Muscle layer of duodenum (tissue), 2 donors: Measurements from ENCODE around the gene BRAP.
"Not testable (repeated sequence)": the region's sequence is repeated elsewhere in the genome, so short reads cannot be mapped to it uniquely, and the experiment has no call there.

Experiments used
- H3K27ac ChIP-seq: one replicate; pipeline ENCODE4 v1.7.0; 2013; ENCODE audit warnings: mild to moderate bottlenecking, low read length
- H3K27me3 ChIP-seq: one replicate; pipeline ENCODE4 v1.7.0; 2013; ENCODE audit warnings: low read depth, mild to moderate bottlenecking, control low read depth, low read length
- H3K36me3 ChIP-seq, 2 donors: one replicate each; pipeline ENCODE4 v1.7.0; 2013; ENCODE audit warnings: low read length in 2 of 2, control low read depth in 1 of 2, mild to moderate bottlenecking in 1 of 2; ENCODE audit not compliant: insufficient read depth in 2 of 2, control insufficient read depth in 1 of 2
- H3K4me1 ChIP-seq, 2 donors: one replicate each; pipeline ENCODE4 v1.7.0; 2013; ENCODE audit warnings: low read length in 2 of 2, mild to moderate bottlenecking in 2 of 2, control low read depth in 1 of 2, moderate library complexity in 1 of 2; ENCODE audit not compliant: insufficient read depth in 2 of 2, control insufficient read depth in 1 of 2
- H3K4me3 ChIP-seq, 2 donors: one replicate each; pipeline ENCODE4 v1.7.0; 2013; ENCODE audit warnings: low read length in 2 of 2, low read depth in 1 of 2, mild to moderate bottlenecking in 1 of 2
- H3K9me3 ChIP-seq, 2 donors: one replicate each; pipeline ENCODE4 v1.7.0; 2013; ENCODE audit warnings: low read length in 2 of 2, control low read depth in 1 of 2, mild to moderate bottlenecking in 1 of 2; ENCODE audit not compliant: control insufficient read depth in 1 of 2
- donor health status: healthy.

Gene BRAP

GRCh38 chr12:111705672-111706071 lies 19.9 kb upstream of the BRAP start:
- no peak overlapping the region for H3K4me3 ChIP-seq

GRCh38 chr12:111699962-111700361 lies 14.2 kb upstream of the BRAP start:
- Histone ChIP-seq H3K9me3 (no peaks in the 10 kb centered on the region), H3K27me3 (no peaks in the 10 kb centered on the region), H3K36me3 (peaks cover 29 to 51% of the 10 kb centered on the region in 2 donors), H3K27ac (no peak overlapping the region), H3K4me3 (no peak overlapping the region), H3K4me1 (no peaks in the 10 kb centered on the region)

More at GRCh38 chr12:111705672-111706071, 19.9 kb upstream of the BRAP start:
- H3K4me1 ChIP-seq = no peaks in the 10 kb centered on the region
- H3K27ac ChIP-seq = no peak overlapping the region
- no peaks in the 10 kb centered on the region for H3K27me3 ChIP-seq
- no peaks in the 10 kb centered on the region for H3K9me3 ChIP-seq
- H3K36me3 ChIP-seq = peaks cover 39 to 66% of the 10 kb centered on the region in 2 donors

- Histone ChIP-seq H3K36me3 (peaks cover 23 to 45% of the 10 kb centered on the region in 2 donors), H3K9me3 (no peaks in the 10 kb centered on the region), H3K4me1 (no peaks in the 10 kb centered on the region)
Observed at GRCh38 chr12:111693818-111694217, 8.1 kb upstream of the BRAP start.

GRCh38 chr12:111692575-111693210 lies 6.9 kb upstream of the BRAP start:
- no peaks in the 10 kb centered on the region for H3K27me3 ChIP-seq
- no peaks in the 10 kb centered on the region for H3K9me3 ChIP-seq
- peaks cover 20 to 35% of the 10 kb centered on the region in 2 donors for H3K36me3 ChIP-seq
- no peak overlapping the region for H3K27ac ChIP-seq
- no peaks in the 10 kb centered on the region for H3K4me1 ChIP-seq
- no peak overlapping the region for H3K4me3 ChIP-seq

More at GRCh38 chr12:111693818-111694217, 8.1 kb upstream of the BRAP start:
- no peak overlapping the region for H3K27ac ChIP-seq
- no peaks in the 10 kb centered on the region for H3K27me3 ChIP-seq
- H3K4me3 ChIP-seq = no peak overlapping the region

- peaks cover 20 to 32% of the 10 kb centered on the region in 2 donors for H3K36me3 ChIP-seq
- no peak overlapping the region for H3K27ac ChIP-seq
- no peaks in the 10 kb centered on the region for H3K27me3 ChIP-seq
- H3K9me3 ChIP-seq = no peaks in the 10 kb centered on the region
- no peak overlapping the region for H3K4me3 ChIP-seq
- peaks cover 8 to 11% of the 10 kb centered on the region in 2 donors for H3K4me1 ChIP-seq
Observed at GRCh38 chr12:111691262-111691661, 5.5 kb upstream of the BRAP start.

GRCh38 chr12:111687952-111688351 lies 2.2 kb upstream of the BRAP start:
- Histone ChIP-seq H3K36me3 (peaks cover 1 to 10% of the 10 kb centered on the region in 2 donors), H3K4me1 (peaks cover 14 to 28% of the 10 kb centered on the region in 2 donors), H3K27ac (no peak overlapping the region), H3K27me3 (no peaks in the 10 kb centered on the region), H3K4me3 (no peak overlapping the region), H3K9me3 (no peaks in the 10 kb centered on the region)

GRCh38 chr12:111687255-111687654 lies 1.5 kb upstream of the BRAP start:
- Histone ChIP-seq H3K4me3 (peak overlapping the region; percentile 98 to 99), H3K36me3 (peaks cover 5 to 11% of the 10 kb centered on the region in 2 donors), H3K27ac (no peak overlapping the region)

GRCh38 chr12:111686574-111687105 lies 884 bp upstream of the BRAP start:
- Histone ChIP-seq H3K9me3 (no peaks in the 10 kb centered on the region), H3K27me3 (no peaks in the 10 kb centered on the region), H3K4me3 (peak overlapping the region; percentile 98 to 99), H3K36me3 (peaks cover 6 to 17% of the 10 kb centered on the region in 2 donors), H3K27ac (peak overlapping the region; percentile 85), H3K4me1 (peaks cover 14 to 28% of the 10 kb centered on the region in 2 donors)

More at GRCh38 chr12:111687255-111687654, 1.5 kb upstream of the BRAP start:
- Histone ChIP-seq H3K4me1 (peaks cover 14 to 28% of the 10 kb centered on the region in 2 donors), H3K9me3 (no peaks in the 10 kb centered on the region), H3K27me3 (no peaks in the 10 kb centered on the region)

- H3K9me3 ChIP-seq = no peaks in the 10 kb centered on the region
- peaks cover 10 to 30% of the 10 kb centered on the region in 2 donors for H3K36me3 ChIP-seq
- H3K4me1 ChIP-seq = peaks cover 14 to 28% of the 10 kb centered on the region in 2 donors
- no peaks in the 10 kb centered on the region for H3K27me3 ChIP-seq
- H3K27ac ChIP-seq = peak overlapping the region; percentile 85
- peak overlapping the region; percentile 98 to 99 for H3K4me3 ChIP-seq
Observed at GRCh38 chr12:111685322-111685810, 390 bp downstream of the BRAP start.

- H3K27ac ChIP-seq = peak overlapping the region; percentile 85
- H3K9me3 ChIP-seq, H3K27me3 ChIP-seq: not testable (repeated sequence)
- peaks cover 14 to 28% of the 10 kb centered on the region in 2 donors for H3K4me1 ChIP-seq
- peaks cover 10 to 36% of the 10 kb centered on the region in 2 donors for H3K36me3 ChIP-seq
- peak overlapping the region; percentile 98 to 99 for H3K4me3 ChIP-seq
Observed at GRCh38 chr12:111684485-111685198, 1.1 kb downstream of the BRAP start.

- no peaks in the 10 kb centered on the region for H3K9me3 ChIP-seq
- H3K4me3 ChIP-seq = no peak overlapping the region
- no peak overlapping the region for H3K27ac ChIP-seq
- peaks cover 43 to 77% of the 10 kb centered on the region in 2 donors for H3K36me3 ChIP-seq
- H3K27me3 ChIP-seq = no peaks in the 10 kb centered on the region
- H3K4me1 ChIP-seq = no peaks in the 10 kb centered on the region
Observed at GRCh38 chr12:111677186-111677585, 8.6 kb downstream of the BRAP start.
